K562 (cell line): ENCODE results near the gene PAX5.

Experiments used
- ARHGAP35 ChIP-seq: fragments of 450-650 bp; IDR thresholded peaks from 2 replicates; pipeline ENCODE4 v1.6.1; 2018; ENCODE audit not compliant: partially characterized antibody
- ARID3A ChIP-seq: IDR thresholded peaks from 2 replicates; pipeline ENCODE4 v1.6.1; 2012; ENCODE audit warnings: low read depth, low read length, improper control_type of control experiment, borderline replicate concordance
- BRF2 ChIP-seq: IDR thresholded peaks from 3 replicates; pipeline ENCODE4 v1.6.1; 2011; ENCODE audit warnings: borderline replicate concordance, mild to moderate bottlenecking; ENCODE audit not compliant: insufficient read length, insufficient read depth
- CEBPB ChIP-seq: fragments of 450-650 bp; IDR thresholded peaks from 2 replicates; pipeline ENCODE4 v1.6.1; 2016; ENCODE audit warnings: missing genetic modification characterization, missing compliant biosample characterization
- ELK1 ChIP-seq: sonication (generic); formaldehyde crosslinking; IDR thresholded peaks from 2 replicates; pipeline ENCODE4 v1.8.1; 2022; ENCODE audit warnings: missing genetic modification reagents
- HDAC6 ChIP-seq: IDR thresholded peaks from 2 replicates; pipeline ENCODE4 v1.6.1; 2012; ENCODE audit warnings: low read depth, mild to moderate bottlenecking, control low read depth, inconsistent platforms, low read length, moderate library complexity
- HNRNPUL1 ChIP-seq: fragments of 200-400 bp; formaldehyde crosslinking; IDR thresholded peaks from 2 replicates; pipeline ENCODE4 v1.6.1; 2017; ENCODE audit warnings: low read length
- KDM1A ChIP-seq, 2 experiments: fragments of 450-650 bp; IDR thresholded peaks; 2 replicates each; pipeline ENCODE4 v1.6.1; 2016; ENCODE audit warnings: mild to moderate bottlenecking in 2 of 2
- NUFIP1 ChIP-seq: fragments of 450-650 bp; IDR thresholded peaks from 2 replicates; pipeline ENCODE4 v1.6.1; 2018; ENCODE audit not compliant: partially characterized antibody
- SIN3A ChIP-seq, 2 experiments: fragments of 150-350 bp in 1 of 2; IDR thresholded peaks; 2 replicates each; pipeline ENCODE4 v1.6.1; 2011 to 2016; ENCODE audit warnings: borderline replicate concordance in 2 of 2, low read depth in 2 of 2, low read length in 2 of 2, mild to moderate bottlenecking in 2 of 2, moderate library complexity in 2 of 2; ENCODE audit not compliant: control insufficient read depth in 1 of 2
- USF1 ChIP-seq: sonication (generic); formaldehyde crosslinking; IDR thresholded peaks from 2 replicates; pipeline ENCODE4 v1.9.0; 2022; ENCODE audit warnings: mild to moderate bottlenecking, missing genetic modification reagents
- XRCC5 ChIP-seq: fragments of 200-400 bp; formaldehyde crosslinking; IDR thresholded peaks from 2 replicates; pipeline ENCODE4 v1.6.1; 2017; ENCODE audit warnings: low read depth, mild to moderate bottlenecking, low read length
- ZBTB8A ChIP-seq: fragments of 450-650 bp; IDR thresholded peaks from 2 replicates; pipeline ENCODE4 v1.6.1; 2018; ENCODE audit warnings: mild to moderate bottlenecking, moderate library complexity; ENCODE audit not compliant: partially characterized antibody
- ZNF274 ChIP-seq: IDR thresholded peaks from 2 replicates; pipeline ENCODE4 v1.6.1; 2011; ENCODE audit warnings: low read depth, mild to moderate bottlenecking, low read length, moderate library complexity, borderline replicate concordance

GRCh38 chr9:36876056-36876455, 158.0 kb downstream of the PAX5 start:
- TF ChIP-seq XRCC5 (no peak), HDAC6 (no peak), KDM1A (IDR thresholded peaks at IDR 0.05) (no peak), USF1 (no peak), NUFIP1 (no peak), ELK1 (CRISPR knock-in tag) (no peak), ZNF274 (no peak), SIN3A (IDR thresholded peaks at IDR 0.05; ENCODE audit: borderline replicate concordance in 2 of 2, control insufficient read depth in 1 of 2, low read depth in 2 of 2, low read length in 2 of 2) (no peak), ZBTB8A (no peak), BRF2 (no peak), HNRNPUL1 (no peak), ARID3A (no peak), ARHGAP35 (no peak), CEBPB (no peak)
